ENCODE measurements around the gene TIMM22. TPM values are rescaled to one million over a fixed set of nuclear protein-coding genes. Genes with fewer than 3 reads are reported as not detected.

TIMM22 gene
- total RNA-seq, 2 donors from 2014 or later: 13.6 to 14.6 TPM

DNA sequence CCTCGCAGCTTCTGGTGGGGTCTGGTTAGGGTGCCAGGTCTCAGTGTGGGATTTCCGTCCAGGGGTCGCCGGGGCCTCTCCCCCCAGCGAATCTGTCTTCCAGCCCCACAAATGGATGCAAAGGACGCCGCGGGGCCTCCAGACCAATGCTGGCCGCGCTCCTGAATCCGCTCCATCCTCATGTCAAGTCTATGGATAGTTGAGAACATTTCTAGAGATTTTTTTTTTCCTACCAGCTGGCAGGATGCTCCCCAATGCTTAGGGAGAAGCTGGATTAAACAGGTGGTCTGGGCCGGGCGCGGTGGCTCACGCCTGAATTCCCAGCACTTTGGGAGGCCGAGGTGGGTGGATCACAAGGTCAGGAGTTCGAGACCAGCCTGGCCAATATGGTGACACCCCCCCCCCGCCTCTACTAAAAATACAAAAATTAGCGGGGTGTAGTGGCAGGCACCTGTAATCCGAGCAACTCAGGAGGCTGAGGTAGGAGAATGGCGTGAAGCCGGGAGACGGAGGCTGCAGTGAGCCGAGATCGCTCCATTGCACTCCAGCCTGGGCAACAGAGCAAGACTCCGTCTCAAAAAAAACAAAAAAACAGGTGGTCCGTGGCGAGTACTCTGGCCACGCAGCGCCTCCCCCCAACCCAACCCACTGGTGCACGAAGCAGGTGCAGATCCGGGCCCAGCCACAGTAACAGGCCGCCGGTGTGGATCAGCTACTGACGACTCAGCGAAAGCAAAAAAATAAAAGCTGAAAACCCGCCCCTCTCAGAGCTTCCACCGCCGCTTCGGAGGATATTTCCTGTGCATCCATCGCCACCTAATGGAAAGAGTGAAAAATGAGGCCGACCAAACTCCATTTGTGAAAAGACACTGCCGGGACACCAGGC, 16.3 kb upstream of the TIMM22 start:
- H3K4me1 ChIP-seq (ENCODE audit: control insufficient read depth, insufficient read depth, low read length): no peaks in the 10 kb centered on the region
- peaks cover 9% of the 10 kb centered on the region for H3K36me3 Mint-ChIP-seq (ENCODE audit: low read depth)
- H3K4me1 Mint-ChIP-seq: peaks cover 25% of the 10 kb centered on the region
- H3K4me3 Mint-ChIP-seq: peak overlapping the region; percentile 90
- H3K36me3 ChIP-seq (ENCODE audit: control insufficient read depth, insufficient read depth, low read length): peaks cover 20% of the 10 kb centered on the region
- DNase-seq: peak; percentile 94
- no peaks in the 10 kb centered on the region for H3K9me3 ChIP-seq (ENCODE audit: control insufficient read depth, low read length)
- TF ChIP-seq, protein P1, sequence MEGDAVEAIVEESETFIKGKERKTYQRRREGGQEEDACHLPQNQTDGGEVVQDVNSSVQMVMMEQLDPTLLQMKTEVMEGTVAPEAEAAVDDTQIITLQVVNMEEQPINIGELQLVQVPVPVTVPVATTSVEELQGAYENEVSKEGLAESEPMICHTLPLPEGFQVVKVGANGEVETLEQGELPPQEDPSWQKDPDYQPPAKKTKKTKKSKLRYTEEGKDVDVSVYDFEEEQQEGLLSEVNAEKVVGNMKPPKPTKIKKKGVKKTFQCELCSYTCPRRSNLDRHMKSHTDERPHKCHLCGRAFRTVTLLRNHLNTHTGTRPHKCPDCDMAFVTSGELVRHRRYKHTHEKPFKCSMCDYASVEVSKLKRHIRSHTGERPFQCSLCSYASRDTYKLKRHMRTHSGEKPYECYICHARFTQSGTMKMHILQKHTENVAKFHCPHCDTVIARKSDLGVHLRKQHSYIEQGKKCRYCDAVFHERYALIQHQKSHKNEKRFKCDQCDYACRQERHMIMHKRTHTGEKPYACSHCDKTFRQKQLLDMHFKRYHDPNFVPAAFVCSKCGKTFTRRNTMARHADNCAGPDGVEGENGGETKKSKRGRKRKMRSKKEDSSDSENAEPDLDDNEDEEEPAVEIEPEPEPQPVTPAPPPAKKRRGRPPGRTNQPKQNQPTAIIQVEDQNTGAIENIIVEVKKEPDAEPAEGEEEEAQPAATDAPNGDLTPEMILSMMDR (conservative IDR thresholded peaks at IDR 0.05): peak; percentile 86
- 45 to 51% methylated on average over 17 to 43 of the region's 43 CpGs for WGBS, 2 experiments (ENCODE audit: insufficient coverage in 1 of 2, insufficient read length in 1 of 2)
- peak overlapping the region; percentile 59 for H3K9ac ChIP-seq (ENCODE audit: extremely low read depth, low read length, poor library complexity, severe bottlenecking)
- no peaks in the 10 kb centered on the region for H3K27me3 Mint-ChIP-seq (ENCODE audit: insufficient read depth)
- no peaks in the 10 kb centered on the region for H3K9me3 Mint-ChIP-seq
- peak overlapping the region; percentile 76 for H3K27ac ChIP-seq (ENCODE audit: low read depth, low read length)
- peak overlapping the region; percentile 78 for H3K4me3 ChIP-seq (ENCODE audit: low read length)
- H3K27ac Mint-ChIP-seq: peak overlapping the region; percentile 89
- H3K27me3 ChIP-seq (ENCODE audit: control insufficient read depth, insufficient read depth, low read length, poor library complexity, severe bottlenecking): no peaks in the 10 kb centered on the region

DNA sequence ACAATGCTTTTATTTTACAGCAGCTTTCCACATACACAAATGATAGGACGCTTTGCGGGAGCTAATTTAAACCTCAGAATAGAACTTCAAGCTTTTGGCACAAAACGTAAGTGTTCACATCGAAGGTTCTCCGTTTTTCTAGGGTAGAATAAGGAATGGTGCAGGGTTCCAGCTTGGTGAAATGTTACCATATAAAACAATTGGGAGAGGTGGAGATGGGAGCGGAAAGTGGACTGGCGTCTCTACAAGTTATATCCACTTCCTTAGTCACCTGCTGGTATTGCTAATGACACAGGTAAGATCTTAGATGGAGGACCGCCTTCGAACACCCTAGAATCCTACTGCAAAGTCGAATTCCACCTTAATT, 15.7 kb upstream of the TIMM22 start:
- Histone ChIP-seq H3K4me3 (ENCODE audit: low read length) (peak overlapping the region; percentile 72), H3K27ac (ENCODE audit: low read depth, low read length) (no peak overlapping the region), H3K9ac (ENCODE audit: extremely low read depth, low read length, poor library complexity, severe bottlenecking) (no peak overlapping the region), H3K9me3 (ENCODE audit: control insufficient read depth, low read length) (no peaks in the 10 kb centered on the region), H3K36me3 (ENCODE audit: control insufficient read depth, insufficient read depth, low read length) (peaks cover 15% of the 10 kb centered on the region), H3K27me3 (ENCODE audit: control insufficient read depth, insufficient read depth, low read length, poor library complexity, severe bottlenecking) (no peaks in the 10 kb centered on the region), H3K4me1 (ENCODE audit: control insufficient read depth, insufficient read depth, low read length) (no peaks in the 10 kb centered on the region)
- Mint-ChIP-seq H3K36me3 (ENCODE audit: low read depth) (peaks cover 5% of the 10 kb centered on the region), H3K9me3 (no peaks in the 10 kb centered on the region), H3K4me3 (peak overlapping the region; percentile 90), H3K27ac (peak overlapping the region; percentile 89), H3K27me3 (ENCODE audit: insufficient read depth) (no peaks in the 10 kb centered on the region), H3K4me1 (peaks cover 20% of the 10 kb centered on the region)
- 21 to 34% methylated on average over 7 to 10 of the region's 10 CpGs for WGBS, 2 experiments (ENCODE audit: insufficient coverage in 1 of 2, insufficient read length in 1 of 2)
- no peak for DNase-seq
- TF ChIP-seq, protein P1 (conservative IDR thresholded peaks at IDR 0.05): no peak

DNA sequence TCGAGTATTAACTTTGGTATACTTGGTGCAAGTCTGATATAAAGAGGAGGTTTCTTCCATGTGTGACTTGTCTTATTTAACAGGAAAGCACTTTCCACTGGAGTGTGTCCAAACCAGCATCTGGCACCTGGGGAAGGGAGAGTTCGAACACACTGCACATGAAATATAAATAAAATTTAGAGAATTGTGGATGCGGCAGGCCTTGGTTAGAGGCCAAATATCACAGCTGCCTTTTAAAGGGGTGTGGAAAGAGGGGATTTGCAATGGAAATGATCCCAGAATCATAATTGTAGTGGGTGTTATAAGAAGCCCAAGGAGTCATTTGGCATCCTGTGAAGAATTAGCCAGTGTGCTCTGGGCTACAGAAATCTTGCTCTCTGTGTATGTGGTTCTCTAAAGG, 13.0 kb upstream of the TIMM22 start:
- no peaks in the 10 kb centered on the region for H3K9me3 ChIP-seq (ENCODE audit: control insufficient read depth, low read length)
- H3K36me3 Mint-ChIP-seq (ENCODE audit: low read depth): no peaks in the 10 kb centered on the region
- H3K27ac ChIP-seq (ENCODE audit: low read depth, low read length): no peak overlapping the region
- no peak overlapping the region for H3K4me3 Mint-ChIP-seq
- no peak for DNase-seq
- WGBS, 2 experiments (ENCODE audit: insufficient coverage in 1 of 2, insufficient read length in 1 of 2): 97 to 100% methylated on average over 2 to 3 of the region's 3 CpGs
- no peaks in the 10 kb centered on the region for H3K27me3 Mint-ChIP-seq (ENCODE audit: insufficient read depth)
- peaks cover 4% of the 10 kb centered on the region for H3K4me1 Mint-ChIP-seq
- no peak overlapping the region for H3K4me3 ChIP-seq (ENCODE audit: low read length)
- no peaks in the 10 kb centered on the region for H3K4me1 ChIP-seq (ENCODE audit: control insufficient read depth, insufficient read depth, low read length)
- no peaks in the 10 kb centered on the region for H3K27me3 ChIP-seq (ENCODE audit: control insufficient read depth, insufficient read depth, low read length, poor library complexity, severe bottlenecking)
- no peak overlapping the region for H3K9ac ChIP-seq (ENCODE audit: extremely low read depth, low read length, poor library complexity, severe bottlenecking)
- TF ChIP-seq, protein P1 (conservative IDR thresholded peaks at IDR 0.05): no peak
- no peaks in the 10 kb centered on the region for H3K9me3 Mint-ChIP-seq
- H3K36me3 ChIP-seq (ENCODE audit: control insufficient read depth, insufficient read depth, low read length): no peaks in the 10 kb centered on the region
- no peak overlapping the region for H3K27ac Mint-ChIP-seq

All from endodermal cell (in vitro differentiated cells).